NB4 (cell line): Measurements from ENCODE around the gene TLDC2.

Experiments
- DNase-seq: peaks from one replicate; pipeline ENCODE4 v3.0.0; 2010; ENCODE audit warnings: low read depth
- H3K4me3 ChIP-seq: one replicate; pipeline ENCODE4 v1.5.1; 2011; ENCODE audit warnings: mild to moderate bottlenecking, low read depth, low read length, moderate library complexity
- MYC ChIP-seq: IDR thresholded peaks from 2 replicates; pipeline ENCODE4 v1.6.1; 2011; ENCODE audit warnings: low read depth, low read length
- POLR2A ChIP-seq: IDR thresholded peaks from 2 replicates; pipeline ENCODE4 v1.6.1; 2011; ENCODE audit warnings: mild to moderate bottlenecking; ENCODE audit not compliant: insufficient read length; ENCODE audit errors: extremely low read depth
- TF ChIP-seq, protein P1 (sequence below): IDR thresholded peaks from 2 replicates; pipeline ENCODE4 v1.6.1; 2011; ENCODE audit warnings: low read depth, low read length
- TF ChIP-seq, protein P2 (sequence below): IDR thresholded peaks from one replicate; pipeline ENCODE4 v1.5.1; 2012; ENCODE audit warnings: low read depth, low read length

TLDC2 gene

DNA sequence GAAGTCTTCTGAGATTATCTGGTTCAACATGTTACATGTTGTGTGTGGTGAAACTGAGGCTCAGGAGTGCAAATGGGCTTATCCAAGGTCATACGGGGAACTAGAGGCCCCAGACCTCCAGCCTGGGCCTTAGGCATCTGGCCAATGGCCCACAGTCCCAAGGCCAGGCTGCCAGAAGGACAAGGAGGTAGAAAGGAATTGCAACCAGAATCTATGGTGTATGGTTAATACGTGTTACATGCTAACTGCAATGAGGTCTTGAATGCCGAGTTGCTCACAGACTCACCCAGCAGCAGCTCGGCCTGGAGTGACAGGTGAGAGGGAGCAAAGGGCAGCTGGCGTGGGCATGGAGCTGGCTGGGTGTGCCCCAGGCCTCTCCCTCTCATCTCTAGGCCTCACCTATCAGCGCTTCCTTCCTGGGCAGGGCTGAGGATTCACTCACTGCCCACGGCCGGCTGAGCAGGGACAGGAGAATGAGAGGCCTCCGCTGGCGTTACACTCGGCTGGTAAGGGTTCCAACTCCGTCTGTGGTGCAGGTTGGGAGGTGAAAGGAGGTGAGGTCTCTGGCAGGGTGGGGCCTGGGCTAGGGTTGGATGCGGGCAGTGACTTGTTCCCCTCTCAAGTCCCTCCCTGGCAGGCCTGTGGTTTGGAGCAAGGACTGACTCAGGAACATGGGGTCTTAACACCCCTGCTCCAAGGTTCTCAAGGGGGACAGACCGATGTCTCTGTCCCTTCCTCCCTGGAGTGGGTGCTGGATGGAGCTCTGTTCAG lies at the start of gene TLDC2:
TSS of gene TLDC2 (plus strand) at position 437 of the 771 bp plus-strand sequence. CDS start at position 474, 37 bp downstream.
- no peak for DNase-seq
- TF ChIP-seq, protein P1, sequence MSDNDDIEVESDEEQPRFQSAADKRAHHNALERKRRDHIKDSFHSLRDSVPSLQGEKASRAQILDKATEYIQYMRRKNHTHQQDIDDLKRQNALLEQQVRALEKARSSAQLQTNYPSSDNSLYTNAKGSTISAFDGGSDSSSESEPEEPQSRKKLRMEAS = no peak
- no peak for TF ChIP-seq MYC
- TF ChIP-seq POLR2A = no peak
- TF ChIP-seq, protein P2, sequence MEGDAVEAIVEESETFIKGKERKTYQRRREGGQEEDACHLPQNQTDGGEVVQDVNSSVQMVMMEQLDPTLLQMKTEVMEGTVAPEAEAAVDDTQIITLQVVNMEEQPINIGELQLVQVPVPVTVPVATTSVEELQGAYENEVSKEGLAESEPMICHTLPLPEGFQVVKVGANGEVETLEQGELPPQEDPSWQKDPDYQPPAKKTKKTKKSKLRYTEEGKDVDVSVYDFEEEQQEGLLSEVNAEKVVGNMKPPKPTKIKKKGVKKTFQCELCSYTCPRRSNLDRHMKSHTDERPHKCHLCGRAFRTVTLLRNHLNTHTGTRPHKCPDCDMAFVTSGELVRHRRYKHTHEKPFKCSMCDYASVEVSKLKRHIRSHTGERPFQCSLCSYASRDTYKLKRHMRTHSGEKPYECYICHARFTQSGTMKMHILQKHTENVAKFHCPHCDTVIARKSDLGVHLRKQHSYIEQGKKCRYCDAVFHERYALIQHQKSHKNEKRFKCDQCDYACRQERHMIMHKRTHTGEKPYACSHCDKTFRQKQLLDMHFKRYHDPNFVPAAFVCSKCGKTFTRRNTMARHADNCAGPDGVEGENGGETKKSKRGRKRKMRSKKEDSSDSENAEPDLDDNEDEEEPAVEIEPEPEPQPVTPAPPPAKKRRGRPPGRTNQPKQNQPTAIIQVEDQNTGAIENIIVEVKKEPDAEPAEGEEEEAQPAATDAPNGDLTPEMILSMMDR = no peak
- no peak within 1 kb of the TSS for H3K4me3 ChIP-seq

DNA sequence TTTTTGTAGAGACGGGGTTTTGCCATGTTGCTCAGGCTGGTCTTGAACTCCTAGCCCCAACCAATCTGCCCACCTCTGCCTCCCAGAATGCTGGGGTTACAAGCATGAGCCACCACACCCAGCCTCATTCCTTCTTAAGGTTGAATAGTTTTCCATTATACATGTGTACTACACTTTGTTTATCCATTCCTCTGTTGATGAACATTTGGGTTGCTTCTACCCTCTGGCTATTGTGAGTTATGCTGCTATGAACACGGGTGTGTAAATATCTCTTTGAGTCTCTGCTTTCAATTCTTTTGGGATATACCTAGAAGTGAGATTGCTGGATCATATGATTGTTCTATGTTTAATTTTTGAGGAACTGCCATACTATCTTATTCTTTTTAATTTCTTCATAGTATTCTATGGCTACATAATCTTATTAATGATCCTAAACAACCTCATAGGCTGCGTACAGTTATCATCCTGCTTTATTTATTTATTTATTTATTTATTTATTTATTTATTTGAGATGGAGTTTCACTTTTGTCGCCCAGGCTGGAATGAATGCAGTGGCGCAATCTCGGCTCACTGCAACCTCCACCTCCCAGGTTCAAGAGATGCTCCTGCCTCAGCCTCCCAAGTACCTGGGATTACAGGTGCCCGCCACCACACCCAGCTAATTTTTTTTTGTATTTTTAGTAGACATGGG lies 49.2 kb upstream of the TLDC2 start:
- no peak overlapping the region for H3K4me3 ChIP-seq
- no peak for DNase-seq
- TF ChIP-seq, protein P2 = no peak
- TF ChIP-seq MYC (no peak), POLR2A (no peak)
- TF ChIP-seq, protein P1 = no peak

DNA sequence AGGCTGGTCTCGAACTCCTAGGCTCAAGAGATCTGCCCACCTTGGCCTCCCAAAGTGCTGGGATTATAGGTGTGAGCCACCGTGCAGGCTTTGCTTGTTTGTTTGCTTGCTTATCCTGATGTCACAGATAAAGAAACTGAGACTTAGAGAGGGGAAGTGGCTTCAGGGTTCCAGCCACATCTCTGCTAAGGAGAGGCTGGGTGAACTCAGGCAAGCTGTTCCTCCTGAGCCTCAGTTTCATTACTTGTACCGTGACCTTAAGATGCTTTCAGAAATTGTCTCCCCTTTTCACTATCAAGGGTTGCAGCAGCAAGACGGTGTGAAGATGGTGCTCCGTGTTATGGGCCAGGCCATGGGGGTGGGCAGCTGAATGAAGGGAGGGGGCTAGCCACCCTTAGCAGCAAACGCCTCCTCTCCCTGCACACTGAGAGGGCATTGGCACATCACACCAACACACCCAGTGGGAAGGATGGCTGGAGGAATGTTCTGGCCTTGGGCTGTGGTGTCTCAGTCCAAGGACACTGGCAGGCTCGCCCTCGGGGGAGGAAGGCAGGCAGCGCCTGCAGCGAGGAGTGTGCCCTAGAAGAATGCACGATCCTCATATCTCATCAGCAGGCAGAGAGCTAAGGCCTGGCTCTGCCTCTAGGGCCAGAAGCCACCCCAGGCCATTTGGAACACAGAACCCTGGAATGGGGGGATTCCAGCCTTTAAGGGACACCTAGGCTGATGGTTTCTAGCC lies 48.2 kb upstream of the TLDC2 start:
- TF ChIP-seq, protein P2 = no peak
- TF ChIP-seq MYC = no peak
- TF ChIP-seq POLR2A = no peak
- TF ChIP-seq, protein P1 = no peak
- H3K4me3 ChIP-seq = no peak overlapping the region
- no peak for DNase-seq

DNA sequence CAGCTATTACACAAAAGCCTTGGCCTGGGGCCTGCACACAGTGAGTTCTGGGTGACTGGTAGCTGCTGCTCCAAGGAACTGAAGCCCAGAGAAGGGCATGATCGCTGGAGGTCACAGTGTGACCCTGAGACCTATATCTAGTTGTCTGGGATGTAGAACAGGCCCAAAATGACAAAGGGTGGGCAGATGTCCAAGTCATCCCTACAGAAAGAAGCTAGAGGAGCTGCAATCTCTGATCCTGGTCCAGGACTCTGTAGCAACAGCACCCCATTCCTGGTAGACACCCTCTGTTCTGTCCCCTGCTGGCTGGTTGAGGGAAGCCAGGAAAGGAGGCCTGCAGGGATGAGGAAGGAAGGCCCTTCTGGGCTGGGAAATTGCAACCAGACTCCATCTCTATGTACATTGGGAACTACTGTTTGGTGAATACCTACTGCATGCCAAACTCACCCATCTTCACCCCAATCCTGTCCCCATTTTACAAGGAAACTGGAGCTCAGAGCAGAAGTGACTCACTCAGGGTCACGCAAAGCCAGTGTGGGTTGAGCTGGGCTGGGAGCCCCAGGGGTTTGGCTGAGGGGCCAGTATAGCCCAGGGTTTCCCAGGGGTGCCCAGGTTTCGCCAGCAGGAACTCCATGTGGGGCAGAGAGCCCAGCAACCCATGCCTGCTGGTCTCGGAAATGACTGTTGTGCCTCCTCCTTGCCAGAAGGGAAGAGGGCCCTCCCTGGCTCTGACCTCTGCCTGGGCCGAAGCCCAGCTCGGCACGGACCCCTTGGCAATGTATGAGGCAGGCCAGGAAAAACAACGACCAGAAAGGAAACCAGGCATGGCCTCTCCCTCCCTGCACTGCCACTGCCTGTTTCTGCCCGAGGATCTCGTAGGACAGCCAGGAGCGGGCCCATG lies 44.9 kb upstream of the TLDC2 start:
- TF ChIP-seq POLR2A = no peak
- no peak for TF ChIP-seq MYC
- TF ChIP-seq, protein P2 = peak; percentile 25
- no peak for DNase-seq
- H3K4me3 ChIP-seq = no peak overlapping the region

DNA sequence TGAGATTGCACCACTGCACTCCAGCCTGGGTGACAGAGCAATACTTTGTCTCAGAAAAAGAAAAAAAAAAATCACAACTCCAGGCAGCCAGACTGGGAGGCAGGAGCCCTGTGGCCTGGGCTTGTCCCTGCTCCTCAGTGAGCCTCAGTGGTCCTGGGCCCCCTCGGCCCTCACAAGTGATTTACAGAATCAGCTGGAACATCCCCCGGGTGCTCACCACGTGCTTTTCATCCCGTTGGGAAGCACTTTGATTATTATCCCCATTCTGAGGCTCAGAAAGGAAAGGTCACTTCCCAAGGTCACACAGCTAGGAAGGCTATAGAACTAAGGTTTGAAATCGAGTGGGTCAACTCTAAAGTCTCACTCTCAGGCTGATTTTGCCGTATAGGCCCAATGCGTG lies 43.1 kb upstream of the TLDC2 start:
- DNase-seq = no peak
- H3K4me3 ChIP-seq = no peak overlapping the region
- TF ChIP-seq MYC (no peak), POLR2A (no peak)
